DMS79 treated with DMSO at 0.1 percent for 48 hours (cell line): ENCODE results near the gene SPAAR.
"Not testable (repeated sequence)": the region's sequence is repeated elsewhere in the genome, so short reads cannot be mapped to it uniquely, and the experiment has no call there.

Experiments
- DNase-seq: peaks from one replicate; lab custom pipeline; 2025; lab: John Stamatoyannopoulos, UW

SPAAR gene

GRCh38 chr9:35923598-35923926 lies 14.3 kb downstream of the SPAAR start:
- DNase-seq, result no peak

- DNase-seq, result peak; percentile 77
Observed at GRCh38 chr9:35923927-35924763, 14.9 kb downstream of the SPAAR start.

DNA sequence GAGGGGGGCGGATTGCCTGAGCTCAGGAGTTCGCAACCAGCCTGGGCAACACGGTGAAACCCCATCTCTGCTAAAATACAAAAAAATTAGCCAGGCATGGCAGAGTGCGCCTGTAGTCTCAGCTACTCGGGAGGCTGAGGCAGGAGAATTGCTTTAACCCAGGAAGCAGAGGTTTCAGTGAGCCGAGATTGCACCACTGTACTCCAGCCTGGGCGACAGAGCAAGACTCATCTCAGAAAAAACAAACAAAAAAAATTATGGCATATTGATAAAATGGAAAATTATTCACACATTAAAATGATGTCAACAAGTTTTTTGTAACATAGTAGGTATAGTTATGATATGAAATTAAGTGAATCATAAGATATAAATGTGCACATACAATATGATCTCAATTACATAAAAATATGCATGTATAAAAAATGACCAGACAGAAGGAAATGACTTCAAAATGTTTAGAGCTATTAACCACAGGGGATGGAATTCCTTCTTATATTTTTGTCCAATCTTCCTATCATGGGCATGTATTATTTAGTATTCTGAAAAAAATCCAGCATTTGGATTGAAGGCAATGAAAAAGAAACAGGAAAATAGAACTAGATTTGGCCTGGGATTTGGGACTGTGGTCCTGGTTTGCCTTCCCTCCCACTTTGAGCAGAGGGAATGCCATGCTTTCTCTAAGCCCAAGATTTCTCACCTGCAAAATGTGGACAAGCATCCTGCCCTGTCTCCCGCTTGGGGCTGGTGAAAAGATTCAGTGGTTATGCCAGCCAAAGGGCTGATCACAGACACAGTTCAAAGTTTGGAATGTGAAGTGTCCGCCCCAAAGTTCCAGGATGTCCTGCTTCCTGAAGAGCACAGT lies 19.5 kb downstream of the SPAAR start:
- no peak for DNase-seq

- no peak for DNase-seq
Observed at GRCh38 chr9:35929453-35929718, 20.1 kb downstream of the SPAAR start.

DNA sequence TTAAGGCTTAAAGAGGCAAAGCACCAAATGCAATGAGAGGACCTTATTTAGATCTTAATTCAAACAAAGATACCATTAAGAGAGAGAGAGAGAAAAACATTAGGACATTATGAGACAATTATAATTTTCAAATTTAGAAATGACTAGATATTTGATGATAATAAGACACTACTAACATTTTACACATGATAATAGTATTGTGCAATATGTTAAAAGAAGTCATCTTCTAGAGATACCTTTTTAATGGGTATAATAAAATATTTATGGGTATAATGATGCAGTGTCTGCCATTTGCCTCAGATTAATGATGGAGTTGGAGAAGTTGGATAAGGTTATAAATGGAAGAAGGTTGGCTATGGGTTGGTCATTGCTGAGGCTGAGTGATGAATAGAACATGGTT lies 21.2 kb downstream of the SPAAR start:
- DNase-seq, result no peak

DNA sequence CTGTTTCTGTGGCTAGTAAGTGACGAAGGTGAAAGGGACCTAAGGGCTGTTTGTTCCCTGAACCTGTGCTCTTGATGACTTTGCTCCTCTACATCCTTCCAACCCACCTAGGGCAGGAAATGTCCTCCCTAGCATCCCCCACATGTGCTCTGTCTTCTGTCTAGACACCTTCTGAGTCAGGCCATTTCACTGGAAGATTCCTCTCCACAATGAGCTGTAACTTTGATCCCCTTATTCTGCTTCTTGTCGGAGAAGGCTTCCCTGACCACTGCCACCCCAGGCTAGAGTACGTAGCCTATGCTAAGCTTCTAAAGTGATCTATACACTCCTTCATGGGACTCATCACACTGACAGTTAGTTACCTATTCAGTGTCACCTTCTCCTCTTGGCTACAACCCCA lies 21.7 kb downstream of the SPAAR start:
- DNase-seq, result no peak

DNA sequence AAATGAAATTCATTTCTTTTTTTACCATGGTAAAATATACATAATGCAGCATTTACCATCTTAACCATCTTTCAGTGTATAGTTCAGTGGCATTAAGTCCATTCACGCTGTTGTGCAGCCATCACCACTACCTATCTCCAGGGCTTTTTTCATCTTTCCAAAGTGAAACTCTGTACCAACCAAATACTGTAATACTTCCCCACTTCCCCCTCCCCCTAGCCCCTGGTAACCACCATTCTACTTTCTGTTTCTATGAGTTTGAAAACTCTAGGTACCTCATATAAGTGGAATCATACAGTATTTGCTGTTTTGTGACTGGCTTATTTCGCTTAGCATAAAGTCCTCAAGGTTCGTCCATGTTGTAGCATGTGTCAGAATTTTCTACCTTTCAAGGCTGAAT lies 23.4 kb downstream of the SPAAR start:
- no peak for DNase-seq

DNA sequence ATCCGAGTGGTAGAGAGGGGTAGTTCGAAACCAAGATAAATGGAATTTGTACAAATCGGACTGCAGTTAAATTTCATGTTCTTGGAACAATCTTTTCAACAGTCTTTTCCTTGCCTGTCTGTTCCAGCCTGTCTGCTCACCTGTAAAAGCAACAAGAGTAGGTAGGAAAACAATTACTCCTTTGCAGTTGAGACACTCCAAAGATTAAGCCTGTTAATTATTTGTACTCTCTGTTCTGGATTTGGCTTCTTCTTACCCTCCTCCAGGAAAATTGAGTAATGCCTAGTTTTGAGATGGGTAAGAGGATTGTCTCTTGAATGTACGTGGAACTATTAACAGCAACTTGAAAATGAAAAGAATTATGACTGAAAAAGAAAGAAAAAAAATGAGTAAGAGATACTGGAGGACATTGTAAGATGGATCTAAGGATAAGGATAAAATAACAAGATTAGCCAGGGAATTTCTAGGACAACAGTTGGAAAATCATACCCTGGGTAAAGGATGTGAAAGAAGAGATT lies 24.3 kb downstream of the SPAAR start:
- no peak for DNase-seq

- DNase-seq, result not testable (repeated sequence)
Observed at GRCh38 chr9:35934069-35934468, 24.8 kb downstream of the SPAAR start.

- DNase-seq, result no peak
Observed at GRCh38 chr9:35935261-35935660, 26.0 kb downstream of the SPAAR start.

- DNase-seq, result no peak
Observed at GRCh38 chr9:35935755-35936509, 26.6 kb downstream of the SPAAR start.

DNA sequence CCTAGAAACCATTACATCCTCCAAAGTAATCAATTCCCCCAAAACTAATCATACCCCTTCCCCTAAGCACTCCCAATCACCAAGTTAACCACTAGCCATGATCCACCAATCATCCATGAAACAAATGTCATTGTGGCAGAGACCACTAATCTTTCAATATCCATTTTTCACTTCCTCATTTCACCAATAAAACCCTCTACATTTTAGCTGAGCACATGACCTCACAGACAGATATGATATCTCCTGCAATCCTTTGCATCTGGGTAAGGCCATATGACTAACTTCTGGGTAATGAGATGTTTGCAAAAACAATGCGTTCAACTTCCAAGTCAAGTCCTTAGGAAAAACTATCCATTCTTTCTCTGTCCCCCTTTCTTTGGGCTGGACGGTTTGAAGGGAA lies 27.9 kb downstream of the SPAAR start:
- DNase-seq, result no peak

- DNase-seq, result no peak
Observed at GRCh38 chr9:35938474-35939356, 29.4 kb downstream of the SPAAR start.

- DNase-seq, result no peak
Observed at GRCh38 chr9:35939679-35940250, 30.5 kb downstream of the SPAAR start.

DNA sequence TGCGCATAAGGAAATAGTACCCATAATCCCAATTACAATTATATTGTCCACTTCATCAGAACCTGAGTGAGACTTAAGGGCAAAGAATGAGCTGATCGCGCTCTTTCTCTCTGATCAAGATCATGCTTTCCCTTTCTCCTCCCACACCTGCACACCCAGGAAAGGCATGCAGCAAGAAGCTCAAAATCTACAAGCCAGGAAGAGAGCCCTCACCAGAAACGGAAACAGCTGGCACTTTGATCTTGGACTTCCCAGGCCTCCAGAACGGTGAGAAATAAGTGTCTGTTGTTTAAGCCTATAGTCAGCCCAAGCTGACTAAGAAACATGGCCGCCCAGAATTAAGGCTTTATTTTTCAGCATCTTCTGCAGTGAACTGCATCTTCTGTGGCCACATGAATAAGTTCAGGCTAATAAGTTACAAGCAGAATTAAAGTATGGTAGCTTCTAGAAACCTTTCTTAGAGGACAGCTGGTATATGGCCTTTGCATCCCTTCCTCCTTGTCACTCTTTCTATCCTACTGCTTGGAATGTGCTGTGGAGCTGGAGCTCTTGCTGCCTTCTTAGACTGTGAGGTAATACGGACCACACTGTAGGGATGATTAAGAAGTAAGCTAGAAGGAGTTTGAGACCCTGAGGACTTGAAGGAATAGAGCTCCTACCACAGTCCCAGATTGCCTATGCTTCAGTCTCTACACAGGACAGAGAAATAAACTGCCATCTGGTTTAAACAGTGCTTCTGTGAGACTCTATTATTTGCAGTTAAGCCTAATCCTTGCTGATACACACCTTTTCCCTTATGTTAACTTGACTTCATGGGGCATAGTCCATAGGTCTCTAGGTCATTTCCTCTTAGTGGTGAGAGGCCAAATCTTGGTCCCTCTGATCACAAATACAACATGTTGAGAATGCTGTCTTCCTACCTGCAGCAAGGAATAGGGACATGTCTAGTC lies 31.4 kb downstream of the SPAAR start:
- DNase-seq, result no peak

DNA sequence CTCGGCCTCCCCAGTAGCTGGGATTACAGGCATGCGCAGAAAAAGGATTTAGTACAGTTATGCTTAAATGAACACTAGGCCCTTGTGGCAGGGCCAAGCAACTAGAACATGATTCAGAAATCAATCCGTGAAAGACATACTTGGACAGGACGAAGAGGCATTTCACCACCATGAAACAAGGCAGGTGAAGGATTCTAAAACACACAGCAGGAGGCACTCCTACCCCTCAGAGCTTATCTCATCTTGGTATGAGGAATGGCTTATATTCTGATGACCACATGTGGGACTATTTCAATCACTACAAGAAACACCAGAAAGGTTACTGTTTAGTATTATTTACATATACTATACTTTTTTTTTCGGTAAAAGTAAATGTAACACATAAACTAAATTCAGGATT lies 33.0 kb downstream of the SPAAR start:
- DNase-seq, result no peak

DNA sequence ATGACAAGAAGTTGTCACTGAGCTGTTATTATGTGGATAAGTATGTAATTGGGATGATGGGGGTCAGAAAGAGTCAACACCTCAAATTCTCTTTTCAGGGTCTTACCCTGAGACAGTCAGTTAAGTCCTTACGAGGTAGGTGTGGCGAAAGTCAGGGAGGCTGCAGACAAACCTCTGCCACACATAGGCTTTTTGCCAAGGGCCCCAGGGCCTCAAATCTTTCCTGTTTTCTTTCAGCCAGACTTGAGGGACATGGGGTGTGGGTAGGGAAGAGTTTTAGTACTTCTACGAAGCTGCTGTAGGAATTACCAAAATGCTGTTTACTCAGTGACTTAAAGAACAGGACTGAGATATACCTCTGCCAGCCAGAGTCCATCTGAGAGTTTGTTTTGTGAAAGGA lies 34.9 kb downstream of the SPAAR start:
- DNase-seq, result no peak

DNA sequence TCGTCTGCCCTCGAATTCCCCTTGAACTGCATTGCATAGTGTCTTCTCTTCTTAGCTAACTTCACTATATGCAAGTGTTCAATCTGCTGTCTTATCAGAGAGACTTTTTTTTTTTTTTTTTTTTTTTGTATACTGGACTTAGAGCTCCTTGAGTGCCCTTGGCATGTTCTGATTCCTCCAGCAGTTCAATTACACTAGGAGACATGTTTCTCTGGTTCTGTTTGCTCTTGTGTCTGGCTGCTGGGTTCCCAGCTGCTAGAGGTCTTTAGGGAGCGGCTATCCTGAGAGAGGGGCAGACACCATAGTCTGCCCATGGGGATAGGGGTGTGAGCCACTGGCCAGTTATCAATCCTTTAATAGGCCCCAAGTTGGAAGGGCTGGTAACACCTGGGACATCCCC lies 35.6 kb downstream of the SPAAR start:
- DNase-seq, result no peak

DNA sequence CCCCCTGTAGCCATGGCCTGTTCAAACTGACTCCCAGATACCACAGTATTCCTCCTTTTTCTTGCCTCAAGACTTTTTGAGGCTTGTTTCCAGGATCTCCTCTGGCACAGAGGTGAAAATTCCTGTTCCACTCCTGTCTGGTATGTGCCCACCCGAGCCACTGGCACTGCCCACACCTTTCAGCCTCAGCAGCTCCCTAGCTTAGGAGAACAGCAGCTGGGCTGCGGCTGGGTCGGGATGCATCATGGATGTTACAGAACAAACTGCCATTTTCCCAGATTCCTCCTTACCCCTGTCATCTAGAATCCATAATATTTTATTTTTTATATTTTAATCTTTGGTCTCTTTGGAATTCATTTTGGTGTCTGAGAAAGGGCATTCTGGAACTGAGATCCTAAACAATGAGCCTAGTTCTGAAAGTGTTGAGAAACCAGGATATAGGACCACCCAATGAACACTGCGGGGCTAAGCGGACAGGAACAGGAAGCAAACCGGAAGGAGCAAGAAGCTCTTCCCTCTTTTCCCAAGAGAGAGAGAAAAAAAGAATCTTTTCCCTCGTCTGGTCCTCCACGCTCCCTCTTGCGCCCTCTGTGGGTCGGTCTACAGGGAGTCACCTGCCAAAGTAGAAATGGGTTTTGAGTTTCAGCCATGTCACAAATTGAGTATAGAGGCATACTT lies 36.2 kb downstream of the SPAAR start:
- DNase-seq, result peak; percentile 32

GRCh38 chr9:35948451-35948850 lies 39.2 kb downstream of the SPAAR start:
- no peak for DNase-seq
